Astrocyte of the spinal cord (primary cell): ENCODE results near the gene ECHS1.
A peak's percentile ranks its signal among the peaks of the same experiment; 100 is the strongest.

ENCODE experiments used
- DNase-seq: peaks from one replicate; pipeline ENCODE4 v3.0.0; 2011; ENCODE audit warnings: low read depth, low spot score
- H3K4me3 ChIP-seq: 2 replicates; pipeline ENCODE4 v1.5.1; 2011; ENCODE audit warnings: low read depth, mild to moderate bottlenecking, low read length, moderate library complexity
- CTCF ChIP-seq: IDR thresholded peaks from 2 replicates; pipeline ENCODE4 v1.5.1; 2012; ENCODE audit warnings: low read depth, mild to moderate bottlenecking, low read length, inconsistent platforms
- in situ Hi-C: cut with HindIII; loops from 2 replicates; pipeline ENCODE4 v1.10.0; 2017; ENCODE audit warnings: low sequenced_read_pairs

Gene ECHS1

GRCh38 chr10:133373174-133374090, at the start of gene ECHS1:
TSS of gene ECHS1 (minus strand) at chr10:133373354. CDS start at chr10:133373333, 21 bp downstream.
- peak within 1 kb of the TSS; percentile 67 for H3K4me3 ChIP-seq
- no peak for TF ChIP-seq CTCF
- in situ Hi-C loops: no loop called here
- peak; percentile 90 for DNase-seq

- no peak for DNase-seq
- no peak for TF ChIP-seq CTCF
- no peak overlapping the region for H3K4me3 ChIP-seq
- in situ Hi-C loops: no loop called here
These were observed 49.2 kb upstream of the ECHS1 start for GRCh38 chr10:133422223-133422806.

GRCh38 chr10:133421336-133422222, 48.4 kb upstream of the ECHS1 start:
- DNase-seq: no peak
- H3K4me3 ChIP-seq: no peak overlapping the region
- no peak for TF ChIP-seq CTCF
- in situ Hi-C loops: no loop called here

GRCh38 chr10:133420579-133420978, 47.4 kb upstream of the ECHS1 start:
- no peak overlapping the region for H3K4me3 ChIP-seq
- in situ Hi-C loops: no loop called here
- no peak for TF ChIP-seq CTCF
- no peak for DNase-seq

- in situ Hi-C loops: no loop called here
- no peak for DNase-seq
- H3K4me3 ChIP-seq: no peak overlapping the region
- TF ChIP-seq CTCF: no peak
These were observed 46.9 kb upstream of the ECHS1 start for GRCh38 chr10:133420028-133420427.
